Measurements from ENCODE around the gene FYB1.
A peak's percentile ranks its signal among the peaks of the same experiment; 100 is the strongest.
"Not testable (repeated sequence)": the region's sequence is repeated elsewhere in the genome, so short reads cannot be mapped to it uniquely, and the experiment has no call there.

Gene FYB1

GRCh38 chr5:39186289-39186688, 33.1 kb downstream of the FYB1 start:
- DNase-seq: no peak

DNA sequence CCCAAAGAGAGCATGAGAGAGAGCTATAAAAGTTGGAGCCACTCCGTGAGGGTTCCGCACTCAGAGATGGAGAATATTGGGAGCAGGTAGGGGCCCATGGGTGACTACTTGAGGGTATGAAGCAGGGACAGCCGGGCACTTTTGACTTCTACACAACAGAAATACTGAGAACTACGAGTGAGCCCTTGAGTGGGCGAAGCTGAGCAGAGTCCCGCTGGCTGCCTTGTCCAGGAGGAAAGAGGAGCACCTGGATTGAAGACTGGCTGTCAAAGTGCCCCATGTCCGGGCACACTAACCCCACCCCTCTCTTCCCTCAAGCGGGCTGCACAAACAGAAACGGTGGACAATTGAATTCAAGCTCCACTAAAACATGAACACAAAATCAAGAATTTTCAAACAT, 33.6 kb downstream of the FYB1 start:
- no peak for DNase-seq

- not testable (repeated sequence) for DNase-seq
Measured at GRCh38 chr5:39179561-39179960, 39.8 kb downstream of the FYB1 start.

GRCh38 chr5:39178861-39179260, 40.5 kb downstream of the FYB1 start:
- DNase-seq: no peak

- peak; percentile 42 for DNase-seq
Measured at GRCh38 chr5:39178171-39178570, 41.2 kb downstream of the FYB1 start.

DNA sequence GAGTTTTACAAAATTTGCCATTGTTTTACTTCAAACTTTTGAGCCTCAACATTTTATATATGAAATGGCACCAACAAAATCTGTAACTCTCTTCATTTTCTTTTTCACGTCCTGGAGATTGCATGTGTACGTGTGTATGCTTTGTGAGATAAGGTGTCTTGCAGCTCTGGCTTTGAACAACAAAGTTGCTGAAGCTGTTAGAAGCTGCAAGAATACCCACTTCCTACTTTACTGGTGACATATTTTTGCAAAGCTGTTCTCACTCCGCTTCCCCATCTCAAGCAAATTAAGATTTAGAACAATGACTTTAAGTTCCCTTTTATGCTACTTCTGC, 41.8 kb downstream of the FYB1 start:
- peak; percentile 91 for DNase-seq

DNA sequence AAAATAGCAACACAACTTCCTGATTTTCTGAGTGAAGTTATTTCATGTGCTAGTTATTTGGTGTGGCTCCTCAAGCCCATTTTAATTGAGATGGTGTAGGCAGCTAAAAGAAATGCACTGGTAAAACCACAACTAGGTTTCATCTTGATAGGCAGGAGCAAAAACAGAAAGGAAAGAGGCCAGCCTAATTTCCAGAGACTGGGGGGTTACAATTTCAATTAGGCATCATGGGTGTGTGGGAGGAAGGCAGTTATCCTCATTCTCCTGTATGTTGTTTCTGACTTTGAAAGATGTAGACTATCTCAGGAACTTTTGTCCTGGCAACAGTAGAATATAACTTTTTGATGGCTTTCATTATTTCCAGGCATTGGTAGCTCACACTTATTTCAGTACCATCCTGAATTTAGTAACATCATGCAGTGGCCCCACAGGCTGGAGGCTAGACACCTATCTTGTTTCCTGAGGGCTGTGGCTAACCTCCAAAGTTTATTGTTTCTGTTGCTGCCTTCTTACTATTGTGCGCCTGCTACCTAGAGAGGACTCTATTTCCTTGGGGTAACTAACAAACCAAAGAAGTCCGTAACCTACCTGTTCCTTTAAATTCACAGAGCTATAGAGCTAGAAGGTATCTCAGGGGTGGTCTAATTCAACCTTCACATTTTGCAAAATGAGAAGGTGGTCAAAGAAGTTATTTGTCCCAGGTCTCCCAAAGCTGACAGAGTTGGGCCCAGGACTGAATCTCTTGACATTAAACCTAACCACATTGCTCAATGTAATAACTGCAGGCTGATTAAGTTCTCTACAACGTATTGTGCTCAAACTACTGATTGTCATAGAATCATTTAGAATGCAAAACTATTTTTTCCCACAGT, 42.4 kb downstream of the FYB1 start:
- peak; percentile 88 for DNase-seq

DNA sequence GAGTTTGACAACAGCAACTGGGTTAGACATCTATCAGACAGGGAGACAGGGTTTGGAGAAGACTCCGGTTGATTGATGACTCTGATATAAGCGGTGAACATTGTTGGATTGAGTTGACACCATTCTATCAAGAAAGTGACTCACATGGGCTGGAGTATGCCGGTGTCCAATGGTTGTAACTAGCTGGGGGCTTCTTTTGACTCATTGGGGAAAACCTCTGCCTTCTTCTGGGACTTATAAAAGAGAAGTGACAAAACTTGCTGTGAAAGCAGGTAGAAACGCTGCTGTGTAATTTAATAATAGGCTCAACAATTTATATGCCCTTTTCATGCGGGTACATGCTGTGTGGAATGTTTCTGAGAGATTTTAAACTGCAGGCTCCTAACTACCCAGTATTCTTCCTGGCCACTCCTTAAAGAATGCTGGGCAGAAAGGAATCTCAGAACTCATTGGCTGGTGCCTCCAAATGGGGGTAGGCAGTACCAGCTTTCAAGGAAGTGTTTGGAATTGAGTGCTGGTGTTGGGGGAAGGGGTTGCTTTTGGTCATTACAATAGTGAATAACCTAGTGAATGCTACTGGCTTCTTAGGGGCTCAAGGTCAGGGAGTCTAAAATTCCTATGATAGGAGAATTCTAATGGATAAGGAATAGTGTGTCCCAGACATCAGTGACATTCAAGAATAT, 43.9 kb downstream of the FYB1 start:
- DNase-seq: no peak

DNA sequence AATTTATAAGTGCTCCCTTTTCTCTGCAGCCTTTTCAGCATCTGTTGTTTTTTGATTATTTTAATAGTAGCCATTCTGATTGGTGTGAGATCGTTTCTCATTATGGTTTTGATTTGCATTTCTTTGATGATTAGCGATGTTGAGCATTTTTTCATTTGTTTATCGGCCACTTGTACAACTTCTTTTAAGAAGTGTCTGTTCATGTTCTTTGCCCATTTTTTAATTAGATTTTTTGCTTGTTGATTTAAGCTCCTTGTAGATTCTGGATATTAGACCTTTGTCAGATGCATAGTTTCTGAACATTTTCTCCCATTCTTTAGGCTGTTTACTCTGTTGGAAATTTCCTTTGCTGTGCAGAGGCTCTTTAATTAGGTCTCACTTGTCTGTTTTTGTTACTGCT, 46.3 kb downstream of the FYB1 start:
- no peak for DNase-seq

DNA sequence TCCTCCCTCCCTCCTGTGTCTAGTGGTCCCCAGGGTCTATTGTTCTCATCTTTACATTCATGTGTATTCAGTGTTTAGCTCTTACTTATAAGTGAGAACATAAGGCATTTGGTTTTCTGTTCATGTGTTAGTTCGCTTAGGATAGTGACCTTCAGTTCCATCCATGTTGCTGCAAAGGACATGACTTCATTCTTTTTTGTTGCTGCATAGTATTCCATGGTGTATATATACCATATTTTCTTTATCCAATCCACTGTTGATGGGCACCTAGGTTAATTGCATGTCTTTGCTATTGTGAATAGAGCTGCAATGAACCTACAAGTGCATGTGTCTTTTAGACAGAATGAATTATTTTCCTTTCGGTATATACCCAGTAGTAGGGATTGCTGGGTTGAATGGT, 46.8 kb downstream of the FYB1 start:
- no peak for DNase-seq

- no peak for DNase-seq
Measured at GRCh38 chr5:39171647-39172046, 47.7 kb downstream of the FYB1 start.

DNA sequence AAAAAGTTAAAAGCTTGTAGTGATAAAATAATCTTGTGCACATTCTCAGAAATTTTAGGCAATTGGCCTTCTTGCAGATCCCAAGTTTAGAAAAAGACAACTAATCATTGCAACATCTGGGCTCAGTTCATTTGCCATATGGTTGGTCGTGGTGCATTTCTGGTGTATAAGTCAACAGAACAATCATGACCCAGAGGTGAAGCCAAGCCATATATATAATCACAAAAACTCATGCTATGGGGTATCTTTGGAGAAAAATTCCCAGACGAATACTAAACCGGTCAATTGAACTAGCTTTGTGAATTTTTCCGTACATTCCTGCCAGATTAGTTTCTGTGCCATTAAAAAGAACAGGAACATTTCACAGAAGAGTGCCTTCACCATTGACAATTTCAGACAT, 50.3 kb downstream of the FYB1 start:
- no peak for DNase-seq

DNA sequence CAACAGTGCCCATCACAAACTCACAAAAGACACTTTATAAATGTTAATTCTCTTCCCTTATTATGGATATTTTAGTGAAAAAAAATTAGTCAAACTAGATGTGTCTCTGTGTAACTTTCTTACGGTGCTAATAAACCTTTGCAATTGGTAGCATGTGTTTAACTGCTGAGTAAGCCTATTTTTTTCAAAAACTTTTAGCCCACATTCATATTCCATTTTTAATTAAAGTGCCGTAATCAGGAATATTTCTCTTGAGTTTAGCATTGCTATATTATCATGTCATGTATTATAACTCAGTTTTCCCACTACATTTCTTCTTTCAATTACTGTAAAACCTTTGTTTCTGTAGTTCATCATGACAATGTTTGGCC, 51.4 kb downstream of the FYB1 start:
- no peak for DNase-seq

DNA sequence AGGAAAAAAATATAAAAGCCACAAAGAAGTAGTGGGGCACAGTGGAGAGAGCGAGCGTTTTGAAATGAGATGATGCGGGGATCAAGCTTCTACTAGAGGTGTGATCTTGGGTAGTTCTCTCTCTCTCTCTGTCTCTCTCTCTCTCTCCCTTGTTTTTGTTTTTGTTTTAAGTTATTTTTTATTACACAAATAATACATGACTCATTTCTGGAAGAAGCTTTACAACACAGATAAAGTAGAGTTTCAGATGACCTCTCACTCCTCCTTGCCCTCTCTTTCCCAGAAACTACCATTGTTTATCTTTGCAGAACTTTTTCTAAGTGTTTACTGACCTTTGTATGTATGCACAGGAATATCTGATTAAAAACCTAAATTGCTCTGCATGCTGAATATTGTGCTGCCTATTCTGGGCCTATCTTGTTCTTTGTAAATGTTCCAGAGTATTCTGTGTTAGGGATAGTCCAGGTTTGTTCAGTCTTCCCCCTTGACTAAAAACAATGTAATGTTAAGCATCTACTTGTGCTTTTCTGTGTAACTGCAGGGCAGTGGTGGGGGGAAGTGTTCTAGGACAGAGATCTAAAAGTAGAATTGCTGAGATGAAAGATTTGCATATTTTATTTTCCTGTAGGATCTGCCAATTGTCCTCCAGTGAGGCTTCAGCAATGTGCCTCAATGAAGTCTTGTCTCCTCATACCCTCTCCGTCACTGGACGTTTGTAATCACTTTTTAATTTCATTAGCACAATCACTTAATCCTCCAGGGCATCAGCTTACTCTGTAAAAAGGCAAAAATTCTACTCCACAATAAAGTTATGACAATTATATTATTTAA, 52.0 kb downstream of the FYB1 start:
- no peak for DNase-seq

GRCh38 chr5:39164529-39165402, 54.6 kb downstream of the FYB1 start:
- peak; percentile 56 for DNase-seq

GRCh38 chr5:39164016-39164415, 55.3 kb downstream of the FYB1 start:
- peak; percentile 67 for DNase-seq

- no peak for DNase-seq
Measured at GRCh38 chr5:39161578-39161977, 57.8 kb downstream of the FYB1 start.

GRCh38 chr5:39160576-39161213, 58.7 kb downstream of the FYB1 start:
- no peak for DNase-seq

DNA sequence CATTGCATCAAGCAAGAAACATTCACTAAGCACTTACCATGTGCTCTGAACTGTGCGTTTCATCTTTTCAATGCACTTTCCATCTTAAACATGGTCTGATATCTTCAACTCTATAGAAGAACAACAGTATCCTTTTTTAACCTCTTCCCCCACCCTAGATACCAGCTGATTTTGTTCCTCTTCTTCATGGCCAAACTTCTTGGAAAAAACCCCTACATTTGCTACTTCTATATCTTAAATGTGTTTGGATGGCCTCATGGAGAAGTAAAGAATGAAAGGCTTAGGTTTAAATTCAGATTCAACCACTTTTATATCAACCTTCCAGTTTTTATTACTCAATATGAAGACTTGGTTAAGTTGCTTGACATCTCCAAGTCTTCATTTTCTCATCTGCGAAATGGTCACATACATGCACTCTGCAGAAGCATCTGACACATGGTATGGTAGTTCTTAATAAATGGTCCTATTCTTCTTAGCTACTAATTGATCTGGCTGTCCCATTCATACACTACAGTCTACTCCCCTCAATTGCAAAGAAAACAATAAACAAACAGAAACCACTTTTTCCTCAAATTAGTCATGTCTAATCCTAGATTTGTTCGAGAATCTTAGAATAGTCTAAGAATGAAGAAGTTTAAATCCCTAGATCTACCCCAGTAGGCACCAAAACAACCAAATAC, 59.4 kb downstream of the FYB1 start:
- DNase-seq: no peak

GRCh38 chr5:39158786-39159185, 60.6 kb downstream of the FYB1 start:
- no peak for DNase-seq

GRCh38 chr5:39158127-39158593, 61.2 kb downstream of the FYB1 start:
- DNase-seq: peak; percentile 50
